K562 (cell line): ENCODE results near the gene DSCAM. TPM values are rescaled to one million over a fixed set of nuclear protein-coding genes. Genes with fewer than 3 reads are reported as not detected.

Source experiments
- ATAC-seq: fragments of 200-7000 bp; cut with Tn5 transposase; 3 replicates; pipeline ENCODE4 v1.9.1; 2020; ENCODE audit warnings: moderate library complexity
- BruUV-seq: library from RNA; stranded (reverse); fragments of 400-500 nt; replicated peaks from 2 replicates; lab custom pipeline; 2021; lab: Mats Ljungman, UMichigan
- CTCF ChIA-PET: fragments of 300-600 bp; formaldehyde crosslinking; extraction: SDS; loops from one replicate; lab custom pipeline; 2021; ENCODE audit warnings: low intra/inter-chr PET ratio; lab: Yijun Ruan, JAX
- POLR2A ChIA-PET: fragments of 300-600, 350-650 bp; sonication (Branson Sonifier 250); formaldehyde crosslinking; extraction: SDS; loops from one replicate; lab custom pipeline; 2021; ENCODE audit warnings: antibody characterized with exemption, inconsistent platforms; lab: Yijun Ruan, JAX
- DNase-seq, 4 experiments: peaks; one replicate each; pipeline versions ENCODE4 v3.0.0 to v3.0.0-alpha.2; 2011 to 2018; ENCODE audit warnings: low spot score in 3 of 4, mixed read lengths in 3 of 4; ENCODE audit errors: extremely low read depth in 1 of 4
- FAIRE-seq: peaks from 2 replicates; lab custom pipeline; 2011; peaks lifted over from hg19 to GRCh38; lab: Jason Lieb, UNC
- H2AFZ ChIP-seq: 2 replicates; pipeline ENCODE4 v1.6.0; 2011; ENCODE audit warnings: low read depth, low read length, control low read depth, inconsistent platforms
- H3K27ac ChIP-seq: fragments of 200-600 bp; 3 replicates; pipeline ENCODE4 v1.8.0; 2011; ENCODE audit warnings: low read depth, mild to moderate bottlenecking, control low read depth, inconsistent platforms, low read length, moderate library complexity, mixed read lengths; ENCODE audit errors: extremely low read depth
- H3K27me3 ChIP-seq, 2 experiments: fragments of 300-600 bp in 1 of 2; 2 replicates in 1 of 2; 3 replicates in 1 of 2; pipeline versions ENCODE4 v1.6.0 to v1.8.0; 2011; ENCODE audit warnings: inconsistent platforms in 2 of 2, low read length in 2 of 2, mild to moderate bottlenecking in 1 of 2, mixed read lengths in 1 of 2, moderate library complexity in 1 of 2; ENCODE audit not compliant: control insufficient read depth in 2 of 2, insufficient read depth in 2 of 2
- H3K36me3 ChIP-seq: fragments of 300-600 bp; 3 replicates; pipeline ENCODE4 v1.8.0; 2011; ENCODE audit warnings: mild to moderate bottlenecking, low read length, inconsistent platforms; ENCODE audit not compliant: control insufficient read depth, insufficient read depth
- H3K4me1 ChIP-seq, 2 experiments: fragments of 200-600 bp in 1 of 2; replicated peaks in 1 of 2; 2 replicates in 1 of 2; 3 replicates in 1 of 2; pipeline versions ENCODE4 v1.5.1 to v1.8.0; 2011; ENCODE audit warnings: inconsistent platforms in 2 of 2, low read length in 2 of 2, mild to moderate bottlenecking in 1 of 2, mixed read lengths in 1 of 2, moderate library complexity in 1 of 2; ENCODE audit not compliant: control insufficient read depth in 2 of 2, insufficient read depth in 2 of 2
- H3K4me2 ChIP-seq: 2 replicates; pipeline ENCODE4 v1.6.1; 2011; ENCODE audit warnings: low read length, control low read depth, inconsistent platforms, mixed read lengths; ENCODE audit not compliant: insufficient read depth
- H3K4me3 ChIP-seq: fragments of 200-600 bp; sonication (generic), shearing (Covaris generic); 2 replicates; pipeline ENCODE4 v1.5.1; 2016; ENCODE audit warnings: control low read depth, inconsistent platforms
- H3K79me2 ChIP-seq: fragments of 200-600 bp; 3 replicates; pipeline ENCODE4 v1.8.0; 2011; ENCODE audit warnings: low read length, inconsistent platforms; ENCODE audit not compliant: control insufficient read depth, insufficient read depth
- H3K9ac ChIP-seq, 2 experiments: 2 replicates each; pipeline versions ENCODE4 v1.6.0 to v1.6.1; 2011; ENCODE audit warnings: low read depth in 2 of 2, low read length in 2 of 2, control low read depth in 1 of 2, inconsistent platforms in 1 of 2, mild to moderate bottlenecking in 1 of 2, mixed read lengths in 1 of 2; ENCODE audit not compliant: insufficient read depth in 1 of 2
- H3K9me1 ChIP-seq: one replicate; pipeline ENCODE4 v1.6.0; 2011; ENCODE audit warnings: inconsistent platforms, mild to moderate bottlenecking, low read length, moderate library complexity; ENCODE audit not compliant: control insufficient read depth, insufficient read depth
- H3K9me3 ChIP-seq: replicated peaks from 2 replicates; pipeline ENCODE4 v1.5.1; 2011; ENCODE audit warnings: low read depth, low read length, inconsistent platforms; ENCODE audit not compliant: control insufficient read depth, insufficient read depth
- H4K20me1 ChIP-seq: replicated peaks from 2 replicates; pipeline ENCODE4 v1.6.1; 2011; ENCODE audit warnings: low read length, inconsistent platforms, mixed read lengths; ENCODE audit not compliant: control insufficient read depth, insufficient read depth
- CBFB ChIP-seq: sonication (generic); formaldehyde crosslinking; IDR thresholded peaks from 2 replicates; pipeline ENCODE4 v1.4.0; 2020; ENCODE audit warnings: mild to moderate bottlenecking, missing genetic modification reagents
- CTCFL ChIP-seq: IDR thresholded peaks from 2 replicates; pipeline ENCODE4 v1.6.1; 2011; ENCODE audit warnings: borderline replicate concordance, low read depth, mild to moderate bottlenecking, moderate library complexity, low read length; ENCODE audit not compliant: insufficient read depth, poor library complexity, severe bottlenecking
- FOXP1 ChIP-seq: sonication (generic); formaldehyde crosslinking; IDR thresholded peaks from 2 replicates; pipeline ENCODE4 v1.8.0; 2022; ENCODE audit warnings: mild to moderate bottlenecking, missing genetic modification reagents
- HNRNPK ChIP-seq: fragments of 200-400 bp; formaldehyde crosslinking; IDR thresholded peaks from one replicate; pipeline ENCODE4 v1.6.1; 2018; ENCODE audit warnings: mild to moderate bottlenecking, low read depth, low read length; ENCODE audit not compliant: poor library complexity, severe bottlenecking
- LEF1 ChIP-seq: fragments of 450-650 bp; IDR thresholded peaks from 2 replicates; pipeline ENCODE4 v1.6.1; 2016; ENCODE audit warnings: mild to moderate bottlenecking
- MEF2D ChIP-seq: conservative IDR thresholded peaks from 2 replicates; pipeline ENCODE4 v1.6.1; 2016; ENCODE audit warnings: low read depth, missing genetic modification characterization, missing compliant biosample characterization
- MTA3 ChIP-seq: fragments of 450-650 bp; formaldehyde crosslinking; IDR thresholded peaks from 2 replicates; pipeline ENCODE4 v1.6.1; 2017; ENCODE audit warnings: mild to moderate bottlenecking, borderline replicate concordance
- ZBTB8A ChIP-seq: fragments of 450-650 bp; IDR thresholded peaks from 2 replicates; pipeline ENCODE4 v1.6.1; 2018; ENCODE audit warnings: mild to moderate bottlenecking, moderate library complexity; ENCODE audit not compliant: partially characterized antibody
- ZNF232 ChIP-seq: sonication (generic); formaldehyde crosslinking; IDR thresholded peaks from 2 replicates; pipeline ENCODE4 v1.8.0; 2022; ENCODE audit warnings: mild to moderate bottlenecking, missing genetic modification reagents
- ZNF561 ChIP-seq: fragments of 450-650 bp; formaldehyde crosslinking; conservative IDR thresholded peaks from 2 replicates; pipeline ENCODE4 v1.4.0; 2020; ENCODE audit warnings: mild to moderate bottlenecking, moderate library complexity
- ZNF584 ChIP-seq: fragments of 200-800 bp; sonication (Bioruptor generic); IDR thresholded peaks from 2 replicates; pipeline ENCODE4 v1.6.1; 2016; ENCODE audit warnings: low read depth, mild to moderate bottlenecking, missing genetic modification characterization, missing compliant biosample characterization
- ZNF778 ChIP-seq: fragments of 450-650 bp; formaldehyde crosslinking; IDR thresholded peaks from 2 replicates; pipeline ENCODE4 v1.4.0; 2020; ENCODE audit warnings: mild to moderate bottlenecking, moderate library complexity
- ZSCAN29 ChIP-seq: fragments of 450-650 bp; IDR thresholded peaks from 2 replicates; pipeline ENCODE4 v1.6.1; 2017
- WGBS: fragments of 100-300 bp; shearing (Covaris generic); methylation state at CpG from one replicate; pipeline ENCODE4 v1.1.6; 2016; ENCODE audit warnings: low coverage, mixed read lengths; ENCODE audit not compliant: insufficient coverage; ENCODE audit errors: missing lambda C conversion rate; 5-methylcytosine and 5-hydroxymethylcytosine counted together
- in situ Hi-C: fragments of 300-500 bp; cut with MboI; formaldehyde crosslinking; loops from 4 replicates; pipeline ENCODE4 v1.15.0; 2018; ENCODE audit warnings: inconsistent platforms, mixed read lengths
- intact Hi-C: fragments of 100-400 bp; cut with micrococcal nuclease; formaldehyde crosslinking; loops from 2 replicates; pipeline ENCODE4 v1.14.2; 2022
- polyA plus RNA-seq, 8 experiments: library from polyadenylated mRNA; depleted of rRNA in 4 of 8; stranded (reverse) in 5 of 8; unstranded in 3 of 8; fragments of >200 nt; fragmentation: Nextera tagmentation in 2 of 8; fragmentation: Illumina TruSeq in 1 of 8; extraction: Ambion mirVana in 2 of 8; extraction: Trizol in 1 of 8; gene quantifications; 2 replicates each; pipeline versions ENCODE4 v1.2.1 to v1.2.3, GENCODE V29; 2011 to 2014; ENCODE audit warnings: inconsistent platforms in 1 of 8, missing spikeins in 1 of 8
- total RNA-seq, 7 experiments: library from RNA; depleted of rRNA in 6 of 7; stranded (reverse); fragments of >200 nt in 6 of 7; fragmentation: Illumina TruSeq in 2 of 7; extraction: Trizol in 2 of 7; gene quantifications; 2 replicates each; pipeline versions ENCODE4 v1.2.1 to v1.2.3, GENCODE V29; 2011 to 2021; ENCODE audit warnings: low replicate concordance in 1 of 7
- TF ChIP-seq, protein P1 (sequence below): fragments of 200-400 bp; formaldehyde crosslinking; IDR thresholded peaks from 2 replicates; pipeline ENCODE4 v1.6.1; 2017; ENCODE audit warnings: mild to moderate bottlenecking, low read depth, low read length, moderate library complexity

DSCAM gene
- total and polyA plus RNA-seq, 9 of the 15 experiments (the other 6 are each of a cell fraction or from before 2014, with no cell fraction given) = not detected

DNA sequence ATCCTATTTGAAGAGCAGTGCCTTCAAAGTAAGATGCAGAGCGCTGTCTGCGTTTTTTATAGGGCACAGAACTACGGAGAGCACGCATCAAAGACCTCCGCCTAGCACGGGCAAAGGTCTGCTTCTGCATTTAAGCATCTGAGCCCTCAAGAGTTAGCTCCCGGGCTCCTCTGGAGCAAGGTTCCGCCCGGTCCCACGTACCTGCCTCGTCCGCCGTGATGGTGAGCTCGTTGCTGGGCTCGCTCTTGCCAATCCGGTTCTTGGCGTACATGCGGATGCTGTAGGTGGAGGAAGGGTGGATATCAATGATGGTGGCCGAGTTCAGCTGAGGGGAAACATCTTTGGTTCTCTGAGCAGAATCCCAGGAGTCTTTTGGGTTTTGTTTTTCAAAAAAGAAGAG is 668.2 kb downstream of the DSCAM start:
- Histone ChIP-seq H3K9ac (no peak overlapping the region), H2AFZ (no peak overlapping the region), H4K20me1 (no peaks in the 10 kb centered on the region), H3K4me1 (no peaks in the 10 kb centered on the region), H3K27ac (no peak overlapping the region), H3K4me2 (no peak overlapping the region), H3K9me3 (no peaks in the 10 kb centered on the region; the same call in 1 of the 2 replicates), H3K27me3 (no peaks in the 10 kb centered on the region), H3K79me2 (no peaks in the 10 kb centered on the region), H3K4me3 (no peak overlapping the region), H3K36me3 (no peaks in the 10 kb centered on the region), H3K9me1 (no peaks in the 10 kb centered on the region)
- DNase-seq (no peak), FAIRE-seq (no peak), ATAC-seq (no peak)
- POLR2A ChIA-PET = no interaction called here
- in situ Hi-C loops (no loop called here), intact Hi-C loops (no loop called here)
- WGBS = under 1% methylated on average over 19 of the region's 19 CpGs
- no TSS peak for BruUV-seq
- CTCF ChIA-PET = no interaction called here
- TF ChIP-seq MEF2D (tag) (no peak), LEF1 (no peak)

DNA sequence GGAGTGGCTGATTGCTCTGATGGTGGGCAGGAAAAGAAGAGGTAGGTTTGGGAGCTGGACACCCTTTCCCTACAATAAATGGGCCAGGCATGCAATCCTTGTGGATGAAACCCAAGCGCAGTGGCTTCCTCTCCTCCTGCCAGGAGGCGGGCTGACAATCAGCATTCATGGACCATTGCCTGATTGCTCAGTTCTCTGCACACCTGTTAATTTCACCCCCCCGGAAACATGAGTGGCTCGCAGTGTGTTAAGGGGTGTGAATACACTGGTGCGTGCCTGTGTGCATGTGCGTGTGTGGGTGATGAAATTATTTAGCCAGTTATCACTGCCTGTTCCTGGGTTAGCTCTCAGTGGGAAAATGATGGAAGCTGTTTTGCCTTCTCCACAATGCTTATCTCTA is 669.0 kb downstream of the DSCAM start:
- H3K9ac ChIP-seq = no peak overlapping the region
- H3K9me1 ChIP-seq = no peaks in the 10 kb centered on the region
- H3K36me3 ChIP-seq = no peaks in the 10 kb centered on the region
- H3K4me2 ChIP-seq = no peak overlapping the region
- H4K20me1 ChIP-seq = no peaks in the 10 kb centered on the region
- ChIA-PET POLR2A (no interaction called here), CTCF (no interaction called here)
- in situ Hi-C loops = no loop called here
- no peaks in the 10 kb centered on the region for H3K79me2 ChIP-seq
- intact Hi-C loops = no loop called here
- no peak for FAIRE-seq
- H3K27ac ChIP-seq = no peak overlapping the region
- no peak for ATAC-seq
- no peaks in the 10 kb centered on the region for H3K4me1 ChIP-seq
- no TSS peak for BruUV-seq
- H2AFZ ChIP-seq = no peak overlapping the region
- 0% methylated on average over 6 of the region's 6 CpGs for WGBS
- no peaks in the 10 kb centered on the region for H3K27me3 ChIP-seq
- DNase-seq = no peak
- no peak overlapping the region for H3K4me3 ChIP-seq
- H3K9me3 ChIP-seq = no peaks in the 10 kb centered on the region; the same call in 1 of the 2 replicates
- TF ChIP-seq CTCFL (no peak), HNRNPK (no peak), ZBTB8A (no peak), ZNF778 (CRISPR knock-in tag) (no peak), ZNF232 (CRISPR knock-in tag) (no peak), FOXP1 (CRISPR knock-in tag) (no peak), ZSCAN29 (no peak), CBFB (CRISPR knock-in tag) (no peak), MTA3 (no peak), ZNF561 (CRISPR knock-in tag) (no peak), ZNF584 (CRISPR knock-in tag) (no peak)
- TF ChIP-seq, protein P1, sequence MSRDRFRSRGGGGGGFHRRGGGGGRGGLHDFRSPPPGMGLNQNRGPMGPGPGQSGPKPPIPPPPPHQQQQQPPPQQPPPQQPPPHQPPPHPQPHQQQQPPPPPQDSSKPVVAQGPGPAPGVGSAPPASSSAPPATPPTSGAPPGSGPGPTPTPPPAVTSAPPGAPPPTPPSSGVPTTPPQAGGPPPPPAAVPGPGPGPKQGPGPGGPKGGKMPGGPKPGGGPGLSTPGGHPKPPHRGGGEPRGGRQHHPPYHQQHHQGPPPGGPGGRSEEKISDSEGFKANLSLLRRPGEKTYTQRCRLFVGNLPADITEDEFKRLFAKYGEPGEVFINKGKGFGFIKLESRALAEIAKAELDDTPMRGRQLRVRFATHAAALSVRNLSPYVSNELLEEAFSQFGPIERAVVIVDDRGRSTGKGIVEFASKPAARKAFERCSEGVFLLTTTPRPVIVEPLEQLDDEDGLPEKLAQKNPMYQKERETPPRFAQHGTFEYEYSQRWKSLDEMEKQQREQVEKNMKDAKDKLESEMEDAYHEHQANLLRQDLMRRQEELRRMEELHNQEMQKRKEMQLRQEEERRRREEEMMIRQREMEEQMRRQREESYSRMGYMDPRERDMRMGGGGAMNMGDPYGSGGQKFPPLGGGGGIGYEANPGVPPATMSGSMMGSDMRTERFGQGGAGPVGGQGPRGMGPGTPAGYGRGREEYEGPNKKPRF = no peak
